Retinal pigment epithelial cell (primary cell): ENCODE measurements around the gene ACYP1.

ENCODE experiments used
- DNase-seq: peaks from one replicate; pipeline ENCODE4 v3.0.0-alpha.2; 2010; ENCODE audit warnings: low read depth
- H3K4me3 ChIP-seq: 2 replicates; pipeline ENCODE4 v1.5.1; 2011; ENCODE audit warnings: mild to moderate bottlenecking, low read length, control low read depth, moderate library complexity
- CTCF ChIP-seq: conservative IDR thresholded peaks from 2 replicates; pipeline ENCODE4 v1.5.1; 2011; ENCODE audit warnings: low read depth, low read length, control low read depth, inconsistent platforms

The ACYP1 gene

DNA sequence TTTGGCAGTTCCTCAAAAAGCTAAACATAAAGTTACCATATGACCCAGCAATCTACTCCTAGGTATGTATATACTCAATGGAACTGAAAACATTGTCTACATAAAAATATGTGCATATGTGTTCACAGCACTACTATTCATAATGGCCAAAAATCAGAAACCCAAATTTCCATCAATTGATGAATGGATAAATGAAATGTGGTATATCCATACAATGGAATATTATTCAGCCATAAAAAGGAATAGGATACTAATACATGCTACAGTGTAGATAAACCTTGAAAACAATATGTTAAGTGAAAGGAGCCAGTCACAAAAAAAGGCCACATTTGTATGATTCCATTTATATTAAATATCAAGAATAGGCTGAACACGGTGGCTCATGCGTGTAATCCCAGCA, 3.4 kb downstream of the ACYP1 start:
- no peak overlapping the region for H3K4me3 ChIP-seq
- no peak for TF ChIP-seq CTCF
- no peak for DNase-seq

DNA sequence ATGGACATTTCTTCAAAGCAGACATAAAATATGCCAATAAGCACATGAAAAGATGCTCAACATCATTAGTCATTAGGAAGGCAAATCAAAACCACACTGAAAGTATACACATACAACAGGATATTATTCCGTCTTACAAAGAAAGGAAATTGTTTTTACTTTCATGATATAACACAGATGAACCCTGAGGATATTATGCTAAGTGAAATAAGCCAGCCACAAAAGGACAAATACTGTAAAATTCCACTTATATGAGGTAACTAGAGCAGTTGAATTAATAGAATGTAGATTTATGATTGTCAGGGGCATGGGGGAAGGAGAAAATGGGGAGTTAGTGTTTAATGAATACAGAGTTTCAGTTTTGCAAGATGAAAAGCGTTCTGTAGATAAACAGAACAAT, 4.2 kb downstream of the ACYP1 start:
- H3K4me3 ChIP-seq: no peak overlapping the region
- DNase-seq: no peak
- TF ChIP-seq CTCF: no peak

- no peak overlapping the region for H3K4me3 ChIP-seq
- no peak for DNase-seq
- no peak for TF ChIP-seq CTCF
Observed at GRCh38 chr14:75054421-75054820, 9.4 kb downstream of the ACYP1 start.

- no peak overlapping the region for H3K4me3 ChIP-seq
- no peak for DNase-seq
- no peak for TF ChIP-seq CTCF
Observed at GRCh38 chr14:75053396-75054291, 10.2 kb downstream of the ACYP1 start.

DNA sequence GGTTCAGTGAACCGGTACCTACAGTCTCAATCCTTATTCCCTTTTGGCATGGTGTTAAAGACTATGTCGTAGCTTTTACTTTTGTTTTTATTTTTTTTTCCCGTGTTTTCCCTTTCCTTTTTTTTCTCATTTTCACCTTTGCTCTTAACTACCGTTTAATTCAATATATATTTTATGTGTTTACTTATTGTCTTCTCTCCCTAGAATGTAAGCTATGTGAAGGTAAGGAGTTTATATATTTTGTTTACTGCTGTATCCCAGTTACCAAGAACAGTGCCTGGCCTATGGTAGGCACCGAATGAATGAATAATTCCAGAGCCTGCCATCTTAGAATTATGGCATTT, 12.3 kb downstream of the ACYP1 start:
- TF ChIP-seq CTCF: no peak
- no peak for DNase-seq
- peak overlapping the region; percentile 54 for H3K4me3 ChIP-seq

DNA sequence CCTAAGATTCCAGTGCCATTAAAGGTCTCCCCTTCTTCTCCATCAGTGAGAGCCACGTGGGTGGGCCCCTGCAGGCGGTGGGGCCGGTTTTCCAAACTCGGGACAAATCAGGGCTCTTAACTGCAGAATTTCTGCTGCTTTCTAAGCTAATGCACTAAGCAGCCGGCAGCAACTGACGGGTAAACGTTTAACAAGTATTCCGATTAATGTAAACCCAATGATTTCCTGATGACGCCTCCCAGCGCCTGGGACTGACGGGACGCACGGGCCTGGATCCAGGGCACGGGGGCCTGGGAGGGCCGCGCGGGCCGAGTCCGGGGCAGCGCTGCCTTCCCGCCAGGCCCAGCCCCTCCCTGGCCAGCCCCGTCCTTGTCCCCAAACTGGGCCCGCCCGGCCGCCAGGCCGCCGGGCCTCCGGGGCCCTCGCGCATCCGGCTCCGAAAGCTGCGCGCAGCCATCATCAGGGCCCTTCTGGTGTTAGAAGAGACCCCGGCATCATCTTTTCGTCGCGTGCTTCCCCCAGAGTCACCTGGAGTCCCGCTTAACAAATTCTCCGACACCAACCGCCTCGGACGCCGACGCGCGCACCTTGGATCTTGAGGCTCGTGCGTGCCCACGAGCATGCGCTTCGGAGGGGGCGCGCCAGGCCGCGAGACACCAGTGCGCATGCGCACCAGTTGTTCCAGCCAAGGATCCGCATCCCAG, 12.8 kb downstream of the ACYP1 start, which contains the start of gene MLH3:
MLH3 (minus strand) TSS at position 616 of the 704 bp plus-strand sequence. CDS start 1,812 bp downstream, outside the sequence.
- DNase-seq: peak; percentile 34
- no peak for TF ChIP-seq CTCF
- peak within 1 kb of the TSS; percentile 54 for H3K4me3 ChIP-seq
